NCI-H1417 (cell line): ENCODE results near the gene MEIS2.
A peak's percentile ranks its signal among the peaks of the same experiment; 100 is the strongest.

Source experiments
- DNase-seq, 3 experiments: peaks; one replicate each; lab custom pipeline; 2025; lab: John Stamatoyannopoulos, UW

Gene MEIS2

GRCh38 chr15:37041042-37041441, 59.3 kb downstream of the MEIS2 start:
- DNase-seq, result no peak

DNA sequence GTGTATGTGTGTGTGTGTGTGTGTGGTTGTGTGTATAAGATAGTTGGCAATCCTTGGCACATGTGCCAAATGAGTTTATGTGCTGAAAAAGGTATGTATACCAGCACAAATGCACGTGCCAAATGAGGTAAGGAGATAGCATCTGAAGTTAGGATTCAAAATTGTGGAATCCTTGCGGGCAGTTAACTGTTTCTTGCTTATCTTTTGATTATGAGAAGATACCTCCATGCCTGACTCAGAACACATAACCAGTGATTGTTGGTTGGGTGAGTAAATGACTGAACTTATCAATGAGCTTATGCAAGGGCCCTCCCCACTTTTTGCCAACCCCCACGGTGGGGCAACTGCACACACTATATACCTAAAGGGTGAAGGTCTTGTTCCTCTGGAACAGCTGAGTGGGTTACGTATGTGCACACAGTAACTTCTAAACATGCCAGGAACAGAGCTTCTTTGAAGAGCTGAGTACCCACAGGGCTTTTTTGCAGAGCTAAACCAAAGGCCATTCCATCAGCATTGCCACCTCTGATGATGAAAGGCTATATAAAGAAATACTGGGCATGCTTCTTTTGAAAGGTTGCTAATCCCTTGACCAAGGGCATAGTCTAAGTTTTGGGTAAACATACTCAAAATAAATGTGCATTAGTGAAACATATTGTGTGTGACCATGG, 60.1 kb downstream of the MEIS2 start:
- no peak for DNase-seq

DNA sequence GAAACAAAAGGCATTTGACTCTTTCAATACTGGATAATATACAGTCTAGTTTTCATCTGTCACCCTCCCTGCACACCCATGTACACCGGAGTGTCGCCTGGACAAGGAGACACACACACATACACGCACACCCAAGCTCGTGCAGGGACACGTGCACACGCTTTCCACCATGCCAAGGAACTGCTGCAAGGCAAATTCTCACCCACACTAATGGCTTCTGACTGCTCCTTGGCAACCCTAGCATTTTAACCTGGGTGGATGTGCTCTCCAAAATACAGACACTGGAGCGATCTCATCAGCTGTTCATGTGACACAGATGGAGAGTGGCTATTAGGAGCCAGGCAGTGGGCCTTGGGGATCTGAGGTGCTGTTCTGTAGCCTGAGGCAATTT, 61.6 kb downstream of the MEIS2 start:
- DNase-seq, result peak; percentile 17 to 66 (median 36)

GRCh38 chr15:37037850-37038715, 62.3 kb downstream of the MEIS2 start:
- DNase-seq, result peak in 2 of 3 experiments; percentile 5 to 66

- DNase-seq, result no peak
These were observed 63.2 kb downstream of the MEIS2 start for GRCh38 chr15:37037071-37037655.

- peak in 2 of 3 experiments; percentile 69 to 92 for DNase-seq
These were observed 65.3 kb downstream of the MEIS2 start for GRCh38 chr15:37034835-37035748.

DNA sequence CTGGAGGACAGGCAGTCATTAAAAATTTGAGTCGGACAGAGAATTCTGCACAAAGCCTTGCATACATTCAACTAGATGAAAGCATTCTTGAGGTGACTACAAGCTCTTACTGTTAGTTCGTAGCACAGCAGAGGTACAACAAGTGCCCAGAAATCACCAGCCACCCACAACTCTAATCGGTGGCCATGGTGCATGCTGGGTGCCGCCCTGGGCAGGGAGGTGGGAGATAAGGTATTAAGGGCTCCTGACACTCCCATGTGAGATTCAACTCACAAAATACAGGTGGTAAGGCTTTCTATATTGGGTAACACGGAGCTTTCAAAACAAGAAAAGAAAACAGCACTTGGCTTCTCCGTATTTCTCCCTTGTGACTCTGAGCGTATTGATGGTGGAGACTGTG, 66.0 kb downstream of the MEIS2 start:
- DNase-seq, result no peak

- DNase-seq, result peak in 2 of 3 experiments; percentile 7 to 58
These were observed 68.1 kb downstream of the MEIS2 start for GRCh38 chr15:37032091-37032775.

GRCh38 chr15:37031198-37031597, 69.2 kb downstream of the MEIS2 start:
- no peak for DNase-seq

DNA sequence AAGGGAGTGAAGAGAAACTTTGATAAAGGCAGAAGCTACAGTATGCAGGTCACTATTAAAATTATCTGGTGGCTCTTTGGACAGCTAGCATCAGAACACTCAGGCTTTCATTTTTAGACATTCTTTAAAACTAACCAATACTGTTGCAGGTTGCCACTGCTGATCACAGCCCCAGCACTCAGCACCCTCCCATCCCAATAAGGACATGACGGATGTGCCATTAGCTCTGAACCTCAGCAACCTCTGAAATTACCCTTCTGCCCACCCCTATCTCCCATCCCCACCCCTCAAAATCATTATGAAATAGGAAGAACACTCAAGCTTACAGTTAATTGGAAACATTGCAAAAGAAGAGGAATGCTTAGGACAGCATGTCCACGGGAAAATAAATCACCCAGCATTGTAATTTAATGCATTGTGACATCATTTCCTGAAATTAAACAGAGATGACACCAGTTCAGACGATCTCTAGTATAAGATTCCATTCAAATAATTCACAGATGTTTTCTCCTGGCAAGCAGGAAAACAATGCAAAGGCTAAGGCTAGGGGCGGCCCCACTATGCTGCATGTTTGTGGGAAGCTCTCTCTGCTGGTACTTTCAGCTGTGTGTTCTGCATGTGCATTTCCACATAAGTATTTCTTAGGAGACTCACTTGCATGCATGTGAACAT, 71.6 kb downstream of the MEIS2 start:
- no peak for DNase-seq

DNA sequence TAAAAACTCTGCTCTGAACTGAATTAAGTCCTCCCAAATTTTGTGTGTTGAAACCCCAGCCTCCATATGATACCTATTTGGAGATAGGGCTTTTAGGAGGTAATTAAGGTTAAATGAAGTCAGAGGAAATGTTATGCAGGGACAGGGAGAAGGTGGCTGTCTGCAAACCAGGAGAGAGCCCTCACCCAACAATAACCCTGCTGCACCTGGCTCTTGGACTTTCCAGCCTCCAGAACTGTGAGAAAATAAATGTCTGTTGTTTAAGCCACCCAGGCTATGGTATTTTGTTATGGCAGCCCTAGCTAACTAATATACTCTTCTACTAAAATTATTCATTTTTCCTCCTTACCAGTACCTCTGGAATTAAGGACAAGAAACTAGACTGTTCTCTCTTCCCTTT, 79.5 kb downstream of the MEIS2 start:
- DNase-seq, result no peak

DNA sequence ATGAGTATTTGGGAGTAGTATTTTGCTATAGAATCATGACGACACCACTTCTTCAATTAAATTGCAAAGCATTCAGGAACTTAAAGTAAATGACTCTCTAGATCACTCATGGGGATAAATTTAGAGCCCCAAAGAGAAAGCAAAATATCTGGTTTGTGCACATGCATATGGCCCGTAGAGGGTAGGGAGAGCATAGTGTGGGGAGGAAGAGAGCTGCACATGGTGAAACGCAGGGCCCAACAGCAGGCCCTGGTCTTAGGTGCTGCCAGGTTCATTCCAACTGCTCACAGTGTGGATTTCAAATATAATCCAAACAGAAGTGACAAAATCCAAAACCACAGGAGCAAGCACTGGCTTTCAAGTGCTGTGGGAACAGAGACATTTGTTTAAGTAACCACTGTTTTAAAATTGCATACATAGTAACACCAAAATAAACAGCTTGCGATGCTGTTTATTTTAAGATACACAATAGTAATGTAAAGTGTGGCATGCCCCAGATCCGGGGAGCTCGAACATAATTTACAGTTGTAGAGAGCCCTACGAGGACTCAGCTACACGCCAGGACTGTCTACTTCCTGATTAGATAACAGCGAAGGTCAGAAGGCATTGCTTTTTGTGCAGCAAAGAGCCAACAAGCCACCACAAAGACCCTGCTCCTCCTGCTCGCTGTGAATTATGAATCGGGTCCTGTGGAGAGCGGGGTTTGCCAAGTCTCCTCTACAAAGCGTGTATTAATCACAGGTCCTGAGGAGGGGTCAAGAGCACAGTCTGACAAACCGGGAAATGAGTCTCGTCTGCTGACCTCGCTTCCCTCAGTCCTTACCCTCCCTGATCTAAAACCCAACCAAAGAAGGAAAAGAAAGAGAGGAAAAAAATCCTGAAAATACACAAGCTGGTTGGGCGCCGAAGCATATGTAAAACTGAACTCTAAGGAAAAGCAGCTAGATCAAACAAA, 80.6 kb downstream of the MEIS2 start:
- DNase-seq, result peak; percentile 8 to 42 (median 12)

- no peak for DNase-seq
These were observed 83.2 kb downstream of the MEIS2 start for GRCh38 chr15:37017031-37017625.

GRCh38 chr15:37016231-37016630, 84.1 kb downstream of the MEIS2 start:
- DNase-seq, result peak in 1 of 3 experiments; percentile 11

- DNase-seq, result no peak
These were observed 84.9 kb downstream of the MEIS2 start for GRCh38 chr15:37015451-37015850.

GRCh38 chr15:37015035-37015434, 85.3 kb downstream of the MEIS2 start:
- peak in 2 of 3 experiments; percentile 15 to 56 for DNase-seq

DNA sequence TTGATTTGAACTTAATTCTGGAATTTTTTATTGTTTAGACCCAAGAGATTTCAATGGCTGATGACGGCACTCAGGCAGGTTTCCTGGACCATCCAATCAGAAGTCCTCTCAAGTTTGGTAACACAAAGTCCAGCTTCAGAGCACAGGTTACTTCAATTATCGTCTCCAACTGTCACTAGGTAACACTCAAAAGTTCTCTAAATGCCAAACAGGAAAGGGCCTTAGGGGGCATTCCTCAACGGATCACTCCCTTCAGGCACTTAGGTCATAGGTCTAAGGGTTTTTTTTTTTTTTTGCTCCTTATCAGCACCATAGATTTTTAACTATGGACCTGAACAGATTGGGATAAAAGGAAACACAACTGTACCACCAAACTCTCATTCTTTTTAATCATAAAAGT, 85.8 kb downstream of the MEIS2 start:
- no peak for DNase-seq

GRCh38 chr15:37014137-37014536, 86.2 kb downstream of the MEIS2 start:
- no peak for DNase-seq

DNA sequence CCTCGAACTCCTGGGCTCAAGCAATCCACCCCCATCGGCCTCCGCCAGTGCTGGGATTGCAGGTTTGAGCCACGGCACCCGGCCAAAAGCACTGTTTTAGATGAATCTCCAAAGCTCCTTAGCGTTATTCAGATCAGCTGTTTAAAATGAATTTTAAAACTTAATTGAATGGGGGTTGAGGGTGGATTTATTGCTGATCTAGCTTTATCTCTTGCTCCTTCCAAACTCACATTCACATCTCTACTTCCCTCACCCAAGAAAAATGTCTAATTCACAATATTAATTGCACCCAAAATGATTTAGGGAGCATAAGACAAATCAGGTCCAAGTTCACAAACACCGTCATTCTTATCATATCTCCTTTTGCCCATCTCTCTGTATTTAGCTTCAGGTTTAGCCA, 89.8 kb downstream of the MEIS2 start:
- DNase-seq, result no peak
